HepG2 (cell line): Measurements from ENCODE around the gene DSG2. TPM values are rescaled to one million over a fixed set of nuclear protein-coding genes. Genes with fewer than 3 reads are reported as not detected.

Experiments
- CAMTA2 ChIP-seq: sonication (generic); formaldehyde crosslinking; IDR thresholded peaks from 2 replicates; pipeline ENCODE4 v1.4.0; 2020; ENCODE audit warnings: mild to moderate bottlenecking, missing genetic modification reagents, borderline replicate concordance
- CENPT ChIP-seq: sonication (generic); formaldehyde crosslinking; IDR thresholded peaks from 2 replicates; pipeline ENCODE4 v1.8.0; 2022; ENCODE audit warnings: low read depth, mild to moderate bottlenecking, moderate library complexity, missing genetic modification reagents
- HNRNPUL1 ChIP-seq: fragments of 200-400 bp; formaldehyde crosslinking; IDR thresholded peaks from 2 replicates; pipeline ENCODE4 v1.6.1; 2017; ENCODE audit warnings: low read depth, mild to moderate bottlenecking, low read length, moderate library complexity
- MBD4 ChIP-seq: IDR thresholded peaks from 2 replicates; pipeline ENCODE4 v1.6.1; 2012; ENCODE audit warnings: low read length, inconsistent platforms, borderline replicate concordance
- MEF2D ChIP-seq: sonication (generic); formaldehyde crosslinking; IDR thresholded peaks from 2 replicates; pipeline ENCODE4 v1.5.1; 2020; ENCODE audit warnings: mild to moderate bottlenecking, missing genetic modification reagents
- PAXIP1 ChIP-seq: sonication (generic); formaldehyde crosslinking; conservative IDR thresholded peaks from 2 replicates; pipeline ENCODE4 v1.4.0; 2020; ENCODE audit warnings: mild to moderate bottlenecking, missing genetic modification reagents, moderate library complexity
- PRDM10 ChIP-seq: sonication (generic); formaldehyde crosslinking; IDR thresholded peaks from 2 replicates; pipeline ENCODE4 v1.4.0; 2020; ENCODE audit warnings: low read depth, missing genetic modification reagents
- RFXANK ChIP-seq: IDR thresholded peaks from 2 replicates; pipeline ENCODE4 v1.6.1; 2016
- UBTF ChIP-seq: sonication (generic); formaldehyde crosslinking; IDR thresholded peaks from 2 replicates; pipeline ENCODE4 v1.4.0; 2020; ENCODE audit warnings: mild to moderate bottlenecking, missing genetic modification reagents
- ZBTB44 ChIP-seq: sonication (generic); formaldehyde crosslinking; IDR thresholded peaks from 2 replicates; pipeline ENCODE4 v1.4.0; 2020; ENCODE audit warnings: missing genetic modification reagents
- ZNF205 ChIP-seq: IDR thresholded peaks from 2 replicates; pipeline ENCODE4 v1.6.1; 2018; ENCODE audit warnings: missing biosample characterization, missing genetic modification reagents
- ZNF256 ChIP-seq: sonication (generic); formaldehyde crosslinking; conservative IDR thresholded peaks from 2 replicates; pipeline ENCODE4 v1.4.0; 2020; ENCODE audit warnings: missing genetic modification reagents
- ZNF264 ChIP-seq: sonication (generic); formaldehyde crosslinking; IDR thresholded peaks from 2 replicates; pipeline ENCODE4 v1.4.0; 2020; ENCODE audit warnings: missing genetic modification reagents
- ZNF274 ChIP-seq: sonication (generic); formaldehyde crosslinking; IDR thresholded peaks from 2 replicates; pipeline ENCODE4 v1.5.1; 2020; ENCODE audit warnings: mild to moderate bottlenecking, missing genetic modification reagents
- polyA plus RNA-seq, 8 experiments: library from polyadenylated mRNA; depleted of rRNA in 3 of 8; stranded (reverse) in 7 of 8; unstranded in 1 of 8; fragments of >200 nt; fragmentation: Illumina TruSeq in 4 of 8; extraction: Trizol in 4 of 8; gene quantifications; 2 replicates each; pipeline versions ENCODE4 v1.2.1 to v1.2.3, GENCODE V29; 2011 to 2016; ENCODE audit warnings: low read depth in 4 of 8, missing spikeins in 1 of 8, mixed read lengths in 1 of 8; ENCODE audit not compliant: insufficient read depth in 1 of 8
- total RNA-seq, 5 experiments: library from RNA; depleted of rRNA; stranded (reverse); fragments of >200 nt; fragmentation: Illumina TruSeq; extraction: Trizol; gene quantifications; 2 replicates each; pipeline ENCODE4 v1.2.3, GENCODE V29; 2016; ENCODE audit warnings: low read depth in 1 of 5
- TF ChIP-seq, protein P1 (sequence below): sonication (generic); formaldehyde crosslinking; IDR thresholded peaks from 2 replicates; pipeline ENCODE4 v1.5.0; 2020; ENCODE audit warnings: missing genetic modification reagents
- TF ChIP-seq, protein P2 (sequence below): sonication (generic); formaldehyde crosslinking; IDR thresholded peaks from 2 replicates; pipeline ENCODE4 v1.5.0; 2020; ENCODE audit warnings: mild to moderate bottlenecking, missing genetic modification reagents

DSG2 gene
- total and polyA plus RNA-seq, 2 of the 13 experiments (the other 11 are each of a cell fraction or from before 2014, with no cell fraction given), result 23.3 to 66.7 TPM

DNA sequence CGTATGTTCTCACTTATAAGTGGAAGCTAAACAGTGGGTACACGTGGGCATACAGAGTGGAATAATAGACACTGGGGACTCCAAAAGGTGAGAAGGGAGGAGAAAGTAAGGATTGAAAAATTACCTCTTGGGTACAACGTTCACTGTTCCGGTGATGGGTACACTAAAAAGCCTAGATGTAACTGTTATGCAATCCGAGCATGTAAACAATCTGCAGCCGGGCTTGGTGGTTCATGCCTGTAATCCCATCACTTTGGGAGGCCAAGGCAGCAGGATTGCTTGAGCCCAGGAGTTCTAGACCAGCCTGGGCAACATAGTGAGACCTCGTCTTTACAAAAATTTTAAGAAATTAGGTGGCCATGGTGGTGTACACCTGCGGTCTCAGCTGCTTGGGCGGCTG is 60.6 kb downstream of the DSG2 start (continued):
- TF ChIP-seq, protein P1, sequence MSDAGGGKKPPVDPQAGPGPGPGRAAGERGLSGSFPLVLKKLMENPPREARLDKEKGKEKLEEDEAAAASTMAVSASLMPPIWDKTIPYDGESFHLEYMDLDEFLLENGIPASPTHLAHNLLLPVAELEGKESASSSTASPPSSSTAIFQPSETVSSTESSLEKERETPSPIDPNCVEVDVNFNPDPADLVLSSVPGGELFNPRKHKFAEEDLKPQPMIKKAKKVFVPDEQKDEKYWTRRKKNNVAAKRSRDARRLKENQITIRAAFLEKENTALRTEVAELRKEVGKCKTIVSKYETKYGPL, result peak; percentile 95
- TF ChIP-seq HNRNPUL1 (no peak), RFXANK (CRISPR knock-in tag) (no peak), ZNF274 (CRISPR knock-in tag) (no peak), ZNF256 (no peak), PRDM10 (CRISPR knock-in tag) (no peak), ZBTB44 (CRISPR knock-in tag) (no peak), MEF2D (CRISPR knock-in tag) (no peak), ZNF264 (peak; percentile 88), UBTF (no peak), ZNF205 (CRISPR knock-in tag) (peak; percentile 45; the same call in 1 of the 2 replicates), CAMTA2 (CRISPR knock-in tag) (no peak), CENPT (CRISPR knock-in tag) (no peak), PAXIP1 (CRISPR knock-in tag) (peak; percentile 69), MBD4 (no peak)
- TF ChIP-seq, protein P2, sequence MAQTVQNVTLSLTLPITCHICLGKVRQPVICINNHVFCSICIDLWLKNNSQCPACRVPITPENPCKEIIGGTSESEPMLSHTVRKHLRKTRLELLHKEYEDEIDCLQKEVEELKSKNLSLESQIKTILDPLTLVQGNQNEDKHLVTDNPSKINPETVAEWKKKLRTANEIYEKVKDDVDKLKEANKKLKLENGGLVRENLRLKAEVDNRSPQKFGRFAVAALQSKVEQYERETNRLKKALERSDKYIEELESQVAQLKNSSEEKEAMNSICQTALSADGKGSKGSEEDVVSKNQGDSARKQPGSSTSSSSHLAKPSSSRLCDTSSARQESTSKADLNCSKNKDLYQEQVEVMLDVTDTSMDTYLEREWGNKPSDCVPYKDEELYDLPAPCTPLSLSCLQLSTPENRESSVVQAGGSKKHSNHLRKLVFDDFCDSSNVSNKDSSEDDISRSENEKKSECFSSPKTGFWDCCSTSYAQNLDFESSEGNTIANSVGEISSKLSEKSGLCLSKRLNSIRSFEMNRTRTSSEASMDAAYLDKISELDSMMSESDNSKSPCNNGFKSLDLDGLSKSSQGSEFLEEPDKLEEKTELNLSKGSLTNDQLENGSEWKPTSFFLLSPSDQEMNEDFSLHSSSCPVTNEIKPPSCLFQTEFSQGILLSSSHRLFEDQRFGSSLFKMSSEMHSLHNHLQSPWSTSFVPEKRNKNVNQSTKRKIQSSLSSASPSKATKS (CRISPR knock-in tag), result no peak
